LHCN-M2 (cell line): ENCODE measurements around the gene TMEM39A. TPM values are rescaled to one million over a fixed set of nuclear protein-coding genes. Genes with fewer than 3 reads are reported as not detected.
A peak's percentile ranks its signal among the peaks of the same experiment; 100 is the strongest.

Source experiments
- DNase-seq: peaks from one replicate; pipeline ENCODE4 v3.0.0-alpha.2; 2012; ENCODE audit warnings: low read depth
- total RNA-seq: library from RNA; depleted of rRNA; stranded (reverse); fragments of >200 nt; gene quantifications from 2 replicates; pipeline ENCODE4 v1.2.3, GENCODE V29; 2014; rRNA removed

TMEM39A gene
- total RNA-seq, 1 experiment from 2014 or later = 39.7 TPM

DNA sequence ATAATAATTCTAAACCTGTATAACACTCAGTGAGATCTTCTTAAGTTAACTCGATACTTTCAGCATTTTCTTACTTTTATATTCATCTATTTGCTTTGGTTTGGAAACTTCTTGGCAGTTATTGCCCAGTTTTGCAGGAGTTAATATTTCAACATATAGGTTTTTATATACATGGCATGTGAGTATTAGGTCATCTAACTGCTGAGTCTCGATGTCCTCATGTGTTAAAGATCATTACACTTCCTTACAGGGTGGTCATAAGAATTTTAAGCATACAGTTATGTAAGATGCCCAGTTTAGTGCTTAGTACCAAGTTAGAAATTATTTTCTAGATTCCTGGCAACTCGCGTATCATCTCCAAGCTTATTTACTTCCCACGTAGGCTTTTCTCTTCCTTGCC lies 62.9 kb downstream of the TMEM39A start:
- DNase-seq = no peak

GRCh38 chr3:119396870-119397269 lies 66.5 kb downstream of the TMEM39A start:
- DNase-seq = no peak

DNA sequence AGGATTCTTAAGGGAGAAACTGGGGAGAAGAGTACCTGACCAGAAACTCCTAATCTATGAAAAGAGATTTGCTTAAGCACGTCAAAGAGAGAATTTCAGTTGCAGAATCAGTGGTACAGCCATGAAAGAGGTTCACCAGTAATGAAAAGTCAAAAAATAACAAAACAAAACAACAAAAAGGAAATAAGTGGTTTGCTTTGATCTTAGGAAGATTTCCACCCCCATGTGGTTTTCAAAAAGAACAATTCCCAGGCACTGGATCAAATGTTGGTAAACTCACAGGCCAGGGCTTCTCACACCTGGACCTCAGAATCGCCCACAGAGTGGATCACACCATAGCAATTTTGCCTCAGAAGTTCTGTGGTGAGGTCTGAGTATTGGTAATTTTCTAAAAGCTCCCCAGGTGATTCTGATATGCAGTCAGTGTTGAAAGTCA lies 67.5 kb downstream of the TMEM39A start:
- no peak for DNase-seq

DNA sequence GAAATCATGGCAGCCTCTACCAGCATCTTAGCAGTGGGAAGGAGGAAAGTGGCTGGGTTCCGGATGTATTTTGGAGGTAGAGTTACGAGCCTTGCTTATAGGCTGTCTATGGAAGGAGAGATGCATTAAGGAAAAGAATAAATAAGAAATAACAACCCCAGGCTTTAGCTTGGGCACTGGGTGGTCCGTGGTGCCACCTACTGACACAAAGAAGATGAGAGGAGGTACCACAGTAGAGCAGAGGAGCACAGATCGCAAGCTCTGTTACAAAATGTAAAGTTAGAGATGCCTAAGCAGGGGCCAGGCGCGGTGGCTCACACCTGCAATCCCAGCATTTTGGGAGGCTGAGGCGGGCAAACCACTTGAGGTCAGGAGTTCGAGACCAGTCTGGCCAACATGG lies 74.8 kb downstream of the TMEM39A start:
- DNase-seq = peak; percentile 6

GRCh38 chr3:119382134-119382533 lies 81.3 kb downstream of the TMEM39A start:
- no peak for DNase-seq

DNA sequence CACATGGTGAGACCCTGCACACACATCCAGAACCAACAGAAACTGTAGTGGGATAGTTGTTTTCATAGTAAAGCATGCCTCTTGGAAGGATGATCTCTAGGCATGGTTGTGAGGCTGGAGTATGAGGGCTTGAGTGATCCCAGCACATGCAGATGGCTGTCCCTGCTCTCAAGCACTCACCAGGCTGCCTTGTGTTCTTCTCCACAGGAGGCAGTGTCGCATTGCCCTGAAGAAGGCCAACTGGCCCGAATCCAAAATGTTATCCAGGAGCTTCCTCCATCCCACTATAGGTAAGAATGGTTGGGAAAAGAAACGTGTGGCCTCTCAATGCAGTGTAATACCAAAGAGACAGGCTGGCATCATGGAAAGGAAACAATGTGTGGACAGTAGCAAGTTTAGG lies 82.7 kb downstream of the TMEM39A start:
- DNase-seq = peak; percentile 12

Other genes with a start within 250 kb of the TMEM39A start
- 22.7 and 25.3 TPM in 2 replicates for gene B4GALT4, start 222.7 kb downstream of the TMEM39A start, total RNA-seq
- gene ARHGAP31, start 169.2 kb downstream of the TMEM39A start, total RNA-seq = 7.7 and 8.3 TPM in 2 replicates
- 17.9 and 19.1 TPM in 2 replicates for gene POGLUT1, start 5.3 kb upstream of the TMEM39A start, total RNA-seq
- 61.1 and 63.0 TPM in 2 replicates for gene TIMMDC1, start 34.9 kb upstream of the TMEM39A start, total RNA-seq
- gene CD80, start 96.0 kb upstream of the TMEM39A start, total RNA-seq = not detected in 2 replicates
- gene ADPRH, start 115.9 kb upstream of the TMEM39A start, total RNA-seq = 13.3 and 14.7 TPM in 2 replicates
- gene PLA1A, start 134.3 kb upstream of the TMEM39A start, total RNA-seq = 0.13 TPM in 1 of 2 replicates, not detected in the other
- 1.1 TPM in 1 of 2 replicates, not detected in the other for gene POPDC2, start 197.0 kb upstream of the TMEM39A start, total RNA-seq
- gene COX17, start 213.8 kb upstream of the TMEM39A start, total RNA-seq = 15.1 and 24.2 TPM in 2 replicates
- 0.19 and 1.3 TPM in 2 replicates for gene CFAP91, start 239.4 kb upstream of the TMEM39A start, total RNA-seq